H1 (cell line): ENCODE results near the gene RCC2. TPM values are rescaled to one million over a fixed set of nuclear protein-coding genes. Genes with fewer than 3 reads are reported as not detected.

ENCODE experiments used
- BRCA1 ChIP-seq: IDR thresholded peaks from 2 replicates; pipeline ENCODE4 v1.6.1; 2012; ENCODE audit warnings: low read depth, low read length, improper control_type of control experiment
- CEBPB ChIP-seq: IDR thresholded peaks from 2 replicates; pipeline ENCODE4 v1.6.1; 2012; ENCODE audit warnings: low read depth, low read length
- GABPA ChIP-seq: IDR thresholded peaks from 2 replicates; pipeline ENCODE4 v1.6.1; 2011; ENCODE audit warnings: mild to moderate bottlenecking, low read length, moderate library complexity, borderline replicate concordance; ENCODE audit not compliant: insufficient read depth
- HDAC2 ChIP-seq, 2 experiments: fragments of 300-600 bp in 1 of 2; sonication (generic) in 1 of 2; IDR thresholded peaks; 2 replicates each; pipeline ENCODE4 v1.6.1; 2011 to 2012; ENCODE audit warnings: low read depth in 2 of 2, low read length in 2 of 2, mild to moderate bottlenecking in 2 of 2, moderate library complexity in 2 of 2, borderline replicate concordance in 1 of 2, inconsistent platforms in 1 of 2
- TEAD4 ChIP-seq: IDR thresholded peaks from 2 replicates; pipeline ENCODE4 v1.6.1; 2012; ENCODE audit warnings: low read depth, low read length, inconsistent platforms, mixed read lengths
- ZNF274 ChIP-seq: IDR thresholded peaks from 2 replicates; pipeline ENCODE4 v1.7.0; 2012; ENCODE audit warnings: low read length, borderline replicate concordance; ENCODE audit errors: extremely low read depth
- polyA plus RNA-seq, 7 experiments: library from polyadenylated mRNA; depleted of rRNA in 3 of 7; stranded (reverse) in 5 of 7; unstranded in 2 of 7; fragments of >200 nt in 5 of 7; fragments of 200-250 nt in 2 of 7; gene quantifications; 1 replicate in 5 of 7; 2 replicates in 1 of 7; 4 replicates in 1 of 7; pipeline versions ENCODE4 v1.2.1 to v1.2.3, GENCODE V29; 2011 to 2013; ENCODE audit warnings: missing spikeins in 2 of 7, mixed read lengths in 2 of 7
- total RNA-seq: library from RNA; stranded (reverse); fragmentation: NEBNext Ultra II Directional; extraction: Animal tissue kit (Norgen Biotek cat#: 25700); gene quantifications from 2 replicates; pipeline ENCODE4 v1.2.1, GENCODE V29; 2021

Gene RCC2
- total and polyA plus RNA-seq, 2 of the 8 experiments (the other 6 are each of a cell fraction or from before 2014, with no cell fraction given) = 229 to 455 TPM

- TF ChIP-seq TEAD4 (no peak), HDAC2 (IDR thresholded peaks at IDR 0.05; ENCODE audit: borderline replicate concordance in 1 of 2, low read depth in 2 of 2, low read length in 2 of 2) (no peak), GABPA (no peak), BRCA1 (no peak), ZNF274 (no peak), CEBPB (no peak)
These were observed 31.9 kb upstream of the RCC2 start (continued) for GRCh38 chr1:17471393-17471792.
